Adrenal gland (tissue), 5 donors: ENCODE results near the gene TPSG1.

Source experiments
- CTCF ChIP-seq, 6 experiments: fragments of 450-650 bp in 4 of 6; fragments of 200-600 bp in 2 of 6; sonication (generic) in 1 of 6; IDR thresholded peaks; 1 replicate in 5 of 6; 2 replicates in 1 of 6; pipeline versions ENCODE4 v1.5.1 to v1.8.0; 2016 to 2021; ENCODE audit warnings: antibody characterized with exemption in 6 of 6, mild to moderate bottlenecking in 2 of 6, moderate library complexity in 1 of 6
- POLR2A ChIP-seq, 2 donors: fragments of 450-650 bp; IDR thresholded peaks; one replicate each; pipeline ENCODE4 v1.6.1; 2017; ENCODE audit warnings: antibody characterized with exemption in 2 of 2, mild to moderate bottlenecking in 2 of 2, moderate library complexity in 1 of 2
- donor health status: DM: no; HTN: no; CAD: no.

DNA sequence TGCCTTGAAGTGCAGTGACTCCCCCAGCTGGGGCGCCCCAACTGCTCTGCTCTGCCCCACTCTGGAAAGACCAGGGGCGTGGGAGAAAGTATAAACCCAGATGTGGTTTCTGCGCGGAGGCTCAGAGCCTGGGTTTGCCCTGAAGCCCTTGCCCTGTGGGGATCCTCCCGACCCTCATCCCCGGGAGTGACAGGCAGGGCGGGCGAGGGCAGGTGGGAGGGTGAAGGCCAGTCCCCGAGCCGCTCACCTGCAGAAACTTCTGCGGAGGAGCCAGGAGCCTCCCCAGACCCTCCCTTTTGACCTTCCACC, 34.6 kb upstream of the TPSG1 start:
- TF ChIP-seq CTCF (IDR thresholded peaks at IDR 0.05) (no peak), POLR2A (IDR thresholded peaks at IDR 0.05) (no peak)
